Breast epithelium (tissue), 4 donors: Measurements from ENCODE around the gene GPR3. TPM values are rescaled to one million over a fixed set of nuclear protein-coding genes. Genes with fewer than 3 reads are reported as not detected.
A peak's percentile ranks its signal among the peaks of the same experiment; 100 is the strongest.

Source experiments
- DNase-seq, 2 donors: peaks; one replicate each; pipeline ENCODE4 v3.0.0-alpha.2; 2019; ENCODE audit warnings: low spot score in 2 of 2
- H3K27ac ChIP-seq, 2 donors: fragments of 200-600 bp; sonication (generic) in 1 of 2; one replicate each; pipeline ENCODE4 v1.5.1; 2016 to 2019; ENCODE audit warnings: mild to moderate bottlenecking in 1 of 2
- H3K27me3 ChIP-seq, 2 donors: fragments of 200-600 bp; sonication (generic) in 1 of 2; one replicate each; pipeline versions ENCODE4 v1.5.1 to v1.6.0; 2017 to 2019; ENCODE audit warnings: control low read depth in 1 of 2, mild to moderate bottlenecking in 1 of 2
- H3K36me3 ChIP-seq: fragments of 200-600 bp; one replicate; pipeline ENCODE4 v1.5.1; 2019
- H3K4me1 ChIP-seq, 2 donors: fragments of 200-600 bp; sonication (generic); one replicate each; pipeline ENCODE4 v1.5.1; 2016 to 2019; ENCODE audit warnings: control low read depth in 1 of 2
- H3K4me3 ChIP-seq, 3 donors: fragments of 200-600 bp; sonication (generic); 1 replicate in 2 of 3; 2 replicates in 1 of 3; pipeline ENCODE4 v1.5.1; 2016 to 2019; ENCODE audit warnings: mild to moderate bottlenecking in 3 of 3, moderate library complexity in 2 of 3
- H3K9me3 ChIP-seq, 2 donors: fragments of 200-600 bp; sonication (generic) in 1 of 2; one replicate each; pipeline ENCODE4 v1.5.1; 2016 to 2019; ENCODE audit warnings: control low read depth in 1 of 2
- POLR2A ChIP-seq: fragments of 450-650 bp; IDR thresholded peaks from one replicate; pipeline ENCODE4 v1.6.1; 2016; ENCODE audit warnings: antibody characterized with exemption, mild to moderate bottlenecking, moderate library complexity
- POLR2AphosphoS5 ChIP-seq, 3 donors: sonication (generic); formaldehyde crosslinking; IDR thresholded peaks; one replicate each; pipeline ENCODE4 v1.6.1; 2017; ENCODE audit warnings: antibody characterized with exemption in 3 of 3
- intact Hi-C: fragments of 100-400 bp; cut with DNase I; formaldehyde crosslinking; loops from one replicate; pipeline ENCODE4 v1.15.1; 2023; ENCODE audit warnings: low total_unique reads
- total RNA-seq, 3 donors: library from RNA; depleted of rRNA; stranded (reverse); fragments of >200 nt; gene quantifications; one replicate each; pipeline ENCODE4 v1.1.0, GENCODE V29; 2016
- TF ChIP-seq, protein P1 (sequence below), 3 donors: fragments of 450-650 bp; IDR thresholded peaks; one replicate each; pipeline ENCODE4 v1.5.1; 2016 to 2017; ENCODE audit warnings: antibody characterized with exemption in 3 of 3, mild to moderate bottlenecking in 3 of 3, moderate library complexity in 3 of 3

The GPR3 gene
- total RNA-seq, 3 donors from 2014 or later, result 0.16 to 0.66 TPM; not detected in 1

DNA sequence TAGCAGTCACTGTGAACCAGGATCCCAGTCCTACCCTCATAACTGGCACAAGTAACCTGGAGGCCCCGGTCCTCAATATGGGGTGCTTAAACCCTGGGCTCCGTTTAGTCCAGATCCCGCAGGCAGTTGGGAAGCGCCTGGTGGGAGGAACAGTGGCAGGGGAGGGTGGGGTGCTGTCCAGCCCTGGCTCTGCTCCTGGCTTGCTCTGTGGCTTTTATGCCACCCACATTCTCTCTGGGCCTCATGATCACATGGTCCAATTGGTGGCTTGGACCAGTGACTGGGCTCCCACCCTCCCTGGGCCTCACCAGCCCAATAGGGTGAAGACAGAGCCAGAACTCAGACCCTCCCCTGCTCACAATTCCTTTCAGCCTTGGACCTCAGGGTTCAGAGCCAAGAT, 12.2 kb upstream of the GPR3 start:
- intact Hi-C loops, result no loop called here
- peak overlapping the region; percentile 68 to 76 for H3K27ac ChIP-seq

DNA sequence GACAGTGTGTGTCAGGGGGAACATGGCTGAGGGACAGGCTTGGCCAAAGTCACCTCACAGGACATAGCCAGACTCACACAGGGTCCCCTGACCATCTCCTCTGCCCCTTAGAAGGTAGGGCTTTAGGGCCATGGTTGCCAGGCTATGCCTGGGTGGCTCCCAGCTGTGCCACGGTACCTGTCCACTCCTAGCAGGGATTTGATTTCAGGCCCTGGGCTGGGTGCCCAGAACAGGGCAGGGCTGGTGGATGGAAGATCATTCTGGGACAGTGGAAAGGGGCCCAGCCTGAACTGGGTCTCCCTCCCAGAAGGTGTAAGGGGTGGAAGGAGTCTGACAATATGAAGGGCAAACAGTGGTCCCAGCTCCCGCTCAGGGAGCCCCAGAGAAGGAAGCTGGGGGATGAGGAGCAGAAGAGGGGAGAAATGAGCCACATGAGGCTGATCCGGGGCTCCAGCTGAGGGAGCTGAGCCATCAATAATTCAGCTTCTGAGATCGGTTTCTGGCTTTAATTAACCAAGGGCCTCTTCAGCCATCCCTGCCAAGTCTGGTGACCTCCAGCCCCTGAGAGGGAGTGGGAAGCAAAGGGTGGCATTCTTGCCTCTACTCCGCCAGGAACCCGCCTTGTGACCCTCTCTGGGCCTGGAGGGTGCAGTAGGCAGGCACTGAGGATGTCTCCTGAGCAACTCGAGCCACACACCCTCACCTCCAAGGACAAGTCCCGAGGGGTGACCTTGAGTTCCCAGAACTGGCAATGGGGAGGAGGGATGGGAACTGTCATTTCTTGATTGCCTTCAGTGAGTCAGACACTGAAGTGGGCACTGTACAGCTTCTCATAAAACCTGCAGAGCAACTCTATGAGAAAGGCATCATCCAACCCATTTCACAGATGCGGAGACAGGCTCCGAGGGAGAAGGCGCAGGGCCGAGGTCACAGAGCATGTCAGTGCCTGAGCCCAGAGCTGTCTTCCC, 11.4 kb upstream of the GPR3 start:
- no peak for DNase-seq
- Histone ChIP-seq H3K4me1 (peaks cover 9 to 24% of the 10 kb centered on the region in 2 donors), H3K27me3 (no peaks in the 10 kb centered on the region), H3K9me3 (no peaks in the 10 kb centered on the region), H3K36me3 (no peaks in the 10 kb centered on the region), H3K27ac (peak overlapping the region; percentile 68 to 76), H3K4me3 (no peak overlapping the region)
- intact Hi-C loops, result no loop called here
- TF ChIP-seq, protein P1, sequence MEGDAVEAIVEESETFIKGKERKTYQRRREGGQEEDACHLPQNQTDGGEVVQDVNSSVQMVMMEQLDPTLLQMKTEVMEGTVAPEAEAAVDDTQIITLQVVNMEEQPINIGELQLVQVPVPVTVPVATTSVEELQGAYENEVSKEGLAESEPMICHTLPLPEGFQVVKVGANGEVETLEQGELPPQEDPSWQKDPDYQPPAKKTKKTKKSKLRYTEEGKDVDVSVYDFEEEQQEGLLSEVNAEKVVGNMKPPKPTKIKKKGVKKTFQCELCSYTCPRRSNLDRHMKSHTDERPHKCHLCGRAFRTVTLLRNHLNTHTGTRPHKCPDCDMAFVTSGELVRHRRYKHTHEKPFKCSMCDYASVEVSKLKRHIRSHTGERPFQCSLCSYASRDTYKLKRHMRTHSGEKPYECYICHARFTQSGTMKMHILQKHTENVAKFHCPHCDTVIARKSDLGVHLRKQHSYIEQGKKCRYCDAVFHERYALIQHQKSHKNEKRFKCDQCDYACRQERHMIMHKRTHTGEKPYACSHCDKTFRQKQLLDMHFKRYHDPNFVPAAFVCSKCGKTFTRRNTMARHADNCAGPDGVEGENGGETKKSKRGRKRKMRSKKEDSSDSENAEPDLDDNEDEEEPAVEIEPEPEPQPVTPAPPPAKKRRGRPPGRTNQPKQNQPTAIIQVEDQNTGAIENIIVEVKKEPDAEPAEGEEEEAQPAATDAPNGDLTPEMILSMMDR (IDR thresholded peaks at IDR 0.05), result no peak
- TF ChIP-seq POLR2A (no peak), POLR2AphosphoS5 (IDR thresholded peaks at IDR 0.05) (no peak)

More for the DNA sequence above, 12.2 kb upstream of the GPR3 start:
- H3K4me1 ChIP-seq, result peaks cover 9 to 24% of the 10 kb centered on the region in 2 donors
- no peak overlapping the region for H3K4me3 ChIP-seq
- H3K9me3 ChIP-seq, result no peaks in the 10 kb centered on the region
- no peak for TF ChIP-seq POLR2A
- TF ChIP-seq POLR2AphosphoS5 (IDR thresholded peaks at IDR 0.05), result no peak
- TF ChIP-seq, protein P1 (IDR thresholded peaks at IDR 0.05), result no peak
- H3K36me3 ChIP-seq, result no peaks in the 10 kb centered on the region
- DNase-seq, result no peak
- H3K27me3 ChIP-seq, result no peaks in the 10 kb centered on the region

DNA sequence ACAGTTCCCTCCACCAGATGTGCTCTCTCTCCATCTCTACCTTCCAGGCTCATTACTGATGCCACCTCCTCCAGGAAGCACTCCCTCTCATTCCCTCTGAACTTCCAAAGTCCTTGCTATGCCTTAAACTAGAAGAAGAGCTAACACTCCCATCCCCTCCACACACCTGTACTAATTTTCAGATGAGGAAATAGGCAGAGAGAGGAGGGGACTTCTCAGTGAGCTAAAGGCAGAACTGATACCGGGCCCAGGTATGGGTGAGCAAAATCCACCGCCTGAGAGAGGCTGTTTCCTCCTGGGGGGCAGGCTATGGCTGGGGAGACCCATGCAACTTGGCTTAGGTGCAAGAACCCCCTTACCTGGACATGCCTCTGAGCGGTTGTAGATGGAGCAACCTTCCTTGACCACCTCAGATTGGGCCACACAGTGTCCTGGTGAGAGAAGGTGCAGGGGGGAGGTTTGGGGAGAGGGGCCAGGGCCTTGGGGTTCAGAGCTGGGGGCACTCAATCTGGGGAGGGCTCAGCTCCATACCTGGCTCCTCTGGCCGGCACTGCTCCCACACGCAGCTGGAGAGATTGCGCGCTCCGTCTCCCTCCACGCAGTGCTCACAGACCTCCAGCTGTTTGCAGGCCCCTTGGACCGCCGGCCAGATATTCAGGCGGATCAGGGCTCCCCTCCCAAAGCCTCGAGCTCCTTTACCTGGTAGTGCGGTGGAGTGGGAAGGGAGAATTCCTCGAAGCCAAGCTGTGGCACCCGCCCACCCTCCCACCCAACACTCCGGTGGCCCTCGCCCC, 10.3 kb upstream of the GPR3 start:
- peak overlapping the region in 2 of 3 donors; percentile 56 to 61 for H3K4me3 ChIP-seq
- intact Hi-C loops, result no loop called here
- H3K36me3 ChIP-seq, result no peaks in the 10 kb centered on the region
- TF ChIP-seq POLR2A (no peak), POLR2AphosphoS5 (IDR thresholded peaks at IDR 0.05) (no peak)
- TF ChIP-seq, protein P1 (IDR thresholded peaks at IDR 0.05), result no peak
- H3K27me3 ChIP-seq, result no peaks in the 10 kb centered on the region
- peak overlapping the region in 1 of 2 donors; percentile 68 for H3K27ac ChIP-seq
- H3K4me1 ChIP-seq, result peaks cover 9 to 24% of the 10 kb centered on the region in 2 donors
- no peak for DNase-seq
- H3K9me3 ChIP-seq, result no peaks in the 10 kb centered on the region

DNA sequence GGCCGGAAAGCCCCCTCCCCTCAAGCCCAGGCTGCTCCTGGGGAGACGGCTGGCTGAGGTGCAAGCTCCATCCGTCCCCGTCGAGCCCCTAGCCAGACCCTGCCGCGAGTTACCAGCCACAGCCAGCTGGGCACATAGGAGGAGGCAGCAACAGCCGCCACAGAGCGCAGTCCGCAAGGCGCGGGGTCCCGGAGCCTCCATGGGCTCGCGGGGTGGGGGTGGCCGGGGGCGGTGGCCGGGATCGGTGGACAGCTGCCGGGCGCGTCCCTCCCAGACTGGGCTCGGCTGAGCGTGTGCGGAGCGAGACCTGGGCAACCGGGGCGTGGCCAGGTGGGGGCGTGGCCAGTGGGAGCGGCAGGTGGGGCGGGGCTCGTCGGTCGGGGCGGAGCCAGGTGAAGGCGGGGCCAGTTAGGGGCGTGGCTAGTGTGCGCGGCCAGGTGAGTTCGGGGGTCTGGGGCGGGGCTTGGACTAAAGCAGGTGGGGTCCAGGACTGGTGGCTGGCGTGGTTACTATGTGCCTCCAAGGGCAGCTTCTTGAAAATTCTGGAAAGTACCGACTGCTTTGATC, 9.3 kb upstream of the GPR3 start, which contains the start of gene CD164L2:
Gene CD164L2 (minus strand): TSS at position 295 of the 567 bp plus-strand sequence. CDS start 94 bp downstream, at position 201.
- intact Hi-C loops, result no loop called here
- no peaks in the 10 kb centered on the region for H3K36me3 ChIP-seq
- H3K4me3 ChIP-seq, result peak within 1 kb of the TSS in 2 of 3 donors; percentile 56 to 61
- peak within 1 kb of the TSS; percentile 39 to 45 for H3K27ac ChIP-seq
- H3K27me3 ChIP-seq, result no peaks in the 10 kb centered on the region
- TF ChIP-seq POLR2AphosphoS5 (IDR thresholded peaks at IDR 0.05) (no peak), POLR2A (no peak)
- TF ChIP-seq, protein P1 (IDR thresholded peaks at IDR 0.05), result no peak
- H3K4me1 ChIP-seq, result peaks cover 9 to 24% of the 10 kb centered on the region in 2 donors
- peak in 1 of 2 donors; percentile 75 for DNase-seq
- H3K9me3 ChIP-seq, result no peaks in the 10 kb centered on the region
